K562 (cell line): ENCODE results near the gene MAML1. TPM values are rescaled to one million over a fixed set of nuclear protein-coding genes. Genes with fewer than 3 reads are reported as not detected.

Source experiments
- ATF1 ChIP-seq, 2 experiments: fragments of 450-650 bp in 1 of 2; IDR thresholded peaks; 2 replicates each; pipeline ENCODE4 v1.6.1; 2016; ENCODE audit warnings: missing compliant biosample characterization in 1 of 2, missing genetic modification characterization in 1 of 2
- CBX1 ChIP-seq: sonication (generic); IDR thresholded peaks from 2 replicates; pipeline ENCODE4 v1.6.1; 2016; ENCODE audit warnings: antibody characterized with exemption, low read depth, mild to moderate bottlenecking
- CBX2 ChIP-seq: fragments of 200-600 bp; sonication (generic); IDR thresholded peaks from one replicate; pipeline ENCODE4 v1.6.1; 2012; ENCODE audit warnings: mild to moderate bottlenecking, low read length, inconsistent platforms; ENCODE audit not compliant: insufficient read depth, poor library complexity, severe bottlenecking
- CHD2 ChIP-seq: IDR thresholded peaks from 2 replicates; pipeline ENCODE4 v1.6.1; 2011; ENCODE audit warnings: low read depth, low read length
- GTF2A2 ChIP-seq: IDR thresholded peaks from 2 replicates; pipeline ENCODE4 v1.6.1; 2016; ENCODE audit warnings: mild to moderate bottlenecking, missing genetic modification characterization, missing compliant biosample characterization
- GTF2E2 ChIP-seq: fragments of 200-800 bp; sonication (Bioruptor generic); IDR thresholded peaks from 2 replicates; pipeline ENCODE4 v1.6.1; 2016; ENCODE audit warnings: missing genetic modification characterization, missing compliant biosample characterization
- HNRNPH1 ChIP-seq: fragments of 200-400 bp; formaldehyde crosslinking; optimal IDR thresholded peaks from 2 replicates; pipeline ENCODE3; 2017; ENCODE audit warnings: low read depth, mild to moderate bottlenecking, low read length, moderate library complexity
- JUN ChIP-seq, 2 experiments: sonication (generic) in 1 of 2; formaldehyde crosslinking in 1 of 2; IDR thresholded peaks; 2 replicates each; pipeline versions ENCODE4 v1.6.1 to v1.8.0; 2012 to 2022; ENCODE audit warnings: borderline replicate concordance in 2 of 2, mild to moderate bottlenecking in 2 of 2, improper control_type of control experiment in 1 of 2, low read depth in 1 of 2, low read length in 1 of 2, missing genetic modification reagents in 1 of 2
- MEIS2 ChIP-seq: fragments of 450-650 bp; IDR thresholded peaks from 2 replicates; pipeline ENCODE4 v1.6.1; 2014; ENCODE audit warnings: mild to moderate bottlenecking; ENCODE audit not compliant: partially characterized antibody
- NEUROD1 ChIP-seq: fragments of 150-350 bp; IDR thresholded peaks from 2 replicates; pipeline ENCODE4 v1.6.1; 2014; ENCODE audit warnings: borderline replicate concordance, low read length, low read depth; ENCODE audit not compliant: partially characterized antibody
- PCBP1 ChIP-seq: fragments of 200-400 bp; formaldehyde crosslinking; IDR thresholded peaks from 2 replicates; pipeline ENCODE4 v1.6.1; 2018; ENCODE audit warnings: mild to moderate bottlenecking, low read depth, low read length; ENCODE audit not compliant: poor library complexity, severe bottlenecking
- PTTG1 ChIP-seq: fragments of 450-650 bp; IDR thresholded peaks from 2 replicates; pipeline ENCODE4 v1.6.1; 2016; ENCODE audit warnings: low read depth, mild to moderate bottlenecking, missing genetic modification characterization, missing compliant biosample characterization
- SAP30 ChIP-seq: fragments of 200-600 bp; sonication (generic); IDR thresholded peaks from 2 replicates; pipeline ENCODE4 v1.6.1; 2012; ENCODE audit warnings: borderline replicate concordance, low read depth, mild to moderate bottlenecking, moderate library complexity, low read length, control low read depth, inconsistent platforms; ENCODE audit not compliant: insufficient read depth, poor library complexity, severe bottlenecking
- SRF ChIP-seq, 2 experiments: fragments of 250-450, 450-650 bp in 1 of 2; sonication (Bioruptor Pico) in 1 of 2; sonication (generic) in 1 of 2; formaldehyde crosslinking; IDR thresholded peaks; 2 replicates each; pipeline versions ENCODE4 v1.5.0 to v1.5.1; 2020 to 2022; ENCODE audit warnings: mild to moderate bottlenecking in 1 of 2, missing genetic modification reagents in 1 of 2
- TAF9B ChIP-seq: fragments of 450-650 bp; IDR thresholded peaks from 2 replicates; pipeline ENCODE4 v1.6.1; 2018; ENCODE audit warnings: mild to moderate bottlenecking; ENCODE audit not compliant: partially characterized antibody
- TBP ChIP-seq: optimal IDR thresholded peaks from 2 replicates; pipeline ENCODE3; 2011; ENCODE audit warnings: low read depth, low read length, improper control_type of control experiment
- TCF7L2 ChIP-seq: fragments of 150-350 bp; IDR thresholded peaks from 2 replicates; pipeline ENCODE4 v1.6.1; 2016; ENCODE audit warnings: low read depth, mild to moderate bottlenecking, low read length, moderate library complexity
- THRB ChIP-seq: fragments of 450-650 bp; formaldehyde crosslinking; conservative IDR thresholded peaks from 2 replicates; pipeline ENCODE4 v1.4.0; 2022; ENCODE audit warnings: mild to moderate bottlenecking, missing genetic modification characterization
- TRIM25 ChIP-seq: fragments of 450-650 bp; IDR thresholded peaks from 2 replicates; pipeline ENCODE4 v1.7.0; 2016; ENCODE audit warnings: borderline replicate concordance
- ZNF324 ChIP-seq: fragments of 250-450 bp; sonication (Bioruptor Pico); IDR thresholded peaks from 2 replicates; pipeline ENCODE4 v1.4.0; 2020; ENCODE audit warnings: mild to moderate bottlenecking
- ZNF57 ChIP-seq: fragments of 450-650 bp; formaldehyde crosslinking; IDR thresholded peaks from 2 replicates; pipeline ENCODE4 v1.4.0; 2020; ENCODE audit warnings: mild to moderate bottlenecking, moderate library complexity
- polyA plus RNA-seq, 8 experiments: library from polyadenylated mRNA; depleted of rRNA in 4 of 8; stranded (reverse) in 5 of 8; unstranded in 3 of 8; fragments of >200 nt; fragmentation: Nextera tagmentation in 2 of 8; fragmentation: Illumina TruSeq in 1 of 8; extraction: Ambion mirVana in 2 of 8; extraction: Trizol in 1 of 8; gene quantifications; 2 replicates each; pipeline versions ENCODE4 v1.2.1 to v1.2.3, GENCODE V29; 2011 to 2014; ENCODE audit warnings: inconsistent platforms in 1 of 8, missing spikeins in 1 of 8
- total RNA-seq, 7 experiments: library from RNA; depleted of rRNA in 6 of 7; stranded (reverse); fragments of >200 nt in 6 of 7; fragmentation: Illumina TruSeq in 2 of 7; extraction: Trizol in 2 of 7; gene quantifications; 2 replicates each; pipeline versions ENCODE4 v1.2.1 to v1.2.3, GENCODE V29; 2011 to 2021; ENCODE audit warnings: low replicate concordance in 1 of 7
- TF ChIP-seq, protein P1 (sequence below): fragments of 200-800 bp; sonication (Bioruptor generic); IDR thresholded peaks from 2 replicates; pipeline ENCODE4 v1.6.1; 2017; ENCODE audit warnings: missing genetic modification characterization, missing compliant biosample characterization

MAML1 gene
- total and polyA plus RNA-seq, 9 of the 15 experiments (the other 6 are each of a cell fraction or from before 2014, with no cell fraction given): 0.32 to 18.4 (median 7.0) TPM

DNA sequence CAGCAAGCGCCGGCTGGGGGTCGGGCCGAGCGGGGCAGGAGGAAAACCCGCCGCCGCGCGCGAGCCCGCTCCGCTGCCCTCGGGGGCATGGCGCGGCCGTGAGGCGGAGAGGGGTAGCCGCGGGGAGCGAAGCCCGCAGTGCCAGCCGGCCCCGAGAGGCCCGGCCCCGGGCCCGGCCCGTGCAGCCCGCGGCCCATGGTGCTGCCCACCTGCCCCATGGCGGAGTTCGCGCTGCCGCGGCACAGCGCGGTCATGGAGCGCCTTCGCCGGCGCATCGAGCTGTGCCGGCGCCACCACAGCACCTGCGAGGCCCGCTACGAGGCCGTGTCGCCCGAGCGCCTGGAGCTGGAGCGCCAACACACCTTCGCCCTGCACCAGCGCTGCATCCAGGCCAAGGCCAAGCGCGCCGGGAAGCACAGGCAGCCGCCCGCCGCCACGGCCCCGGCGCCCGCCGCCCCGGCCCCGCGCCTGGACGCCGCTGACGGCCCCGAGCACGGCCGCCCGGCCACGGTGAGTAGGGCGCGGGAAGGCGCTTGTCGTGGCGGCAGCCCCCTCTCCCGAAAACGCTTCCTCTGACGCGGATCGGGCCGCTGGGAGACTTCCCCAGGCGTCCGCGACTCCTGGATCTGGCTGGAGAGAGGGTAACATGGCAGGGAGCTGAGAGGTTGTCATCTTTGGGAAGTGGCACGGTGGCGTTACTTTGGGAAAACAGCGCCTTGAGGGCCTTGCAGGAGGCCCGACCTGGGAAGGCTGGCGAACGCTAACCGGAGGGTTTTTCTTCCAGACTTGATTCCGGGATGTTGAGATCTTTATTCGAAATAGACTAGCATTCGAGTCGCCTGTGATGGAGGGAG lies 523 bp downstream of the MAML1 start (continued):
- no peak for TF ChIP-seq TRIM25
- TF ChIP-seq CBX2: no peak
- no peak for TF ChIP-seq ATF1 (CRISPR knock-in tag; IDR thresholded peaks at IDR 0.05)
- TF ChIP-seq ATF1 (tag; IDR thresholded peaks at IDR 0.05): peak; percentile 54; the same call in 1 of the 2 replicates
- no peak for TF ChIP-seq ZNF324 (CRISPR knock-in tag)
- no peak for TF ChIP-seq PTTG1 (tag)
- TF ChIP-seq JUN (IDR thresholded peaks at IDR 0.05; ENCODE audit: borderline replicate concordance, low read depth, low read length): no peak
- TF ChIP-seq JUN (CRISPR knock-in tag; IDR thresholded peaks at IDR 0.05; ENCODE audit: borderline replicate concordance): no peak
- TF ChIP-seq SAP30: peak; percentile 73
- peak; percentile 68; the same call in 1 of the 2 replicates for TF ChIP-seq GTF2A2
- TF ChIP-seq PCBP1: no peak
- TF ChIP-seq GTF2E2 (tag): peak; percentile 82; the same call in 1 of the 2 replicates
- TF ChIP-seq SRF (CRISPR knock-in tag; IDR thresholded peaks at IDR 0.05): no peak
- TF ChIP-seq CBX1: no peak
- TF ChIP-seq MEIS2: no peak
- no peak for TF ChIP-seq TBP
- TF ChIP-seq HNRNPH1: no peak
- TF ChIP-seq THRB (CRISPR knock-in tag): no peak
- TF ChIP-seq NEUROD1: no peak
- TF ChIP-seq ZNF57 (CRISPR knock-in tag): no peak
- no peak for TF ChIP-seq CHD2
- TF ChIP-seq TCF7L2: no peak
- TF ChIP-seq, protein P1, sequence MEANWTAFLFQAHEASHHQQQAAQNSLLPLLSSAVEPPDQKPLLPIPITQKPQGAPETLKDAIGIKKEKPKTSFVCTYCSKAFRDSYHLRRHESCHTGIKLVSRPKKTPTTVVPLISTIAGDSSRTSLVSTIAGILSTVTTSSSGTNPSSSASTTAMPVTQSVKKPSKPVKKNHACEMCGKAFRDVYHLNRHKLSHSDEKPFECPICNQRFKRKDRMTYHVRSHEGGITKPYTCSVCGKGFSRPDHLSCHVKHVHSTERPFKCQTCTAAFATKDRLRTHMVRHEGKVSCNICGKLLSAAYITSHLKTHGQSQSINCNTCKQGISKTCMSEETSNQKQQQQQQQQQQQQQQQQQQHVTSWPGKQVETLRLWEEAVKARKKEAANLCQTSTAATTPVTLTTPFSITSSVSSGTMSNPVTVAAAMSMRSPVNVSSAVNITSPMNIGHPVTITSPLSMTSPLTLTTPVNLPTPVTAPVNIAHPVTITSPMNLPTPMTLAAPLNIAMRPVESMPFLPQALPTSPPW (CRISPR knock-in tag): no peak
- TF ChIP-seq TAF9B: no peak
